ENCODE results near the gene LILRA6.
"Not testable (repeated sequence)": the region's sequence is repeated elsewhere in the genome, so short reads cannot be mapped to it uniquely, and the experiment has no call there.

The LILRA6 gene

GRCh38 chr19:54201172-54201701 is 41.4 kb downstream of the LILRA6 start:
- POLR2A ChIA-PET, result interaction anchor here (0.7 to 3.4 kb wide), 9 partner anchors 8 to 263 kb away, joined by 3 to 76 read pairs (median 4); partner anchors contain the start of genes CNOT3, LENG1, LENG9 and MBOAT7
- TF ChIP-seq BHLHE40 (IDR thresholded peaks at IDR 0.05; ENCODE audit: borderline replicate concordance), result no peak
- no peak for TF ChIP-seq ZNF384 (IDR thresholded peaks at IDR 0.05)
- TF ChIP-seq TARDBP (IDR thresholded peaks at IDR 0.05), result no peak
- TF ChIP-seq L3MBTL2 (conservative IDR thresholded peaks at IDR 0.05), result peak; percentile 52
- no peak for TF ChIP-seq SUZ12 (IDR thresholded peaks at IDR 0.05)
- peak; percentile 2; the same call in 1 of the 2 replicates for TF ChIP-seq NFRKB (IDR thresholded peaks at IDR 0.05)
- no peak for TF ChIP-seq PKNOX1 (IDR thresholded peaks at IDR 0.05)
- DNase-seq (ENCODE audit: extremely low spot score), result no peak
- CTCF ChIA-PET, result interaction anchor here (0.5 kb wide), 1 partner anchor 9 kb away, joined by 4 read pairs; no protein-coding TSS in a partner anchor

- POLR2A ChIA-PET, result interaction anchor here (2.3 to 3.4 kb wide), 2 partner anchors 9 to 40 kb away, joined by 7 to 76 read pairs; partner anchors contain the start of genes LENG1, MBOAT7 and TSEN34
These were observed 43.2 kb downstream of the LILRA6 start for GRCh38 chr19:54199401-54199800.

DNA sequence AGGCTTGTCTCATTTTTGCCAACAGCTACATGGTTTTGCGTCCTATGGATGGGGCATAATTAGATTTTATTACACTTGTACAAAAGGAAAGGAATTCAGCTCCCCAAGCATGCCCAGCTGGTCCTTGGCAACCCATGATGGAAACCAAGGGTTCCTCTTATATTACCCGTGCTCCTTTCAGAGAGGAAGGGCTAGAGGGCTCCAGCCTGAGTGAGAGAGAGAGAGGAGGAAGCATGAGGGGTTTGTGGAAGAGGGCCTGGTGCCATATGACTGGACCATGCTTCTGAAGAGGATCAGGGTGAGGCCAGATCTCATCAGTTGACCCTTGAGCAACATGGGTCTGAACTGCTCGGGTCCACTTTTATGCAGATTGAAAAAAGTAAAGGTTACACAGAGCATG is 45.5 kb downstream of the LILRA6 start:
- CTCF ChIA-PET, result no interaction called here
- POLR2A ChIA-PET, result no interaction called here
- DNase-seq (ENCODE audit: extremely low spot score), result no peak
- no peak for TF ChIP-seq L3MBTL2 (conservative IDR thresholded peaks at IDR 0.05)
- TF ChIP-seq SUZ12 (IDR thresholded peaks at IDR 0.05), result no peak
- no peak for TF ChIP-seq FOXK2 (IDR thresholded peaks at IDR 0.05)
- TF ChIP-seq ZNF384 (IDR thresholded peaks at IDR 0.05), result no peak
- no peak for TF ChIP-seq ELF4 (IDR thresholded peaks at IDR 0.05)
- no peak for TF ChIP-seq PKNOX1 (IDR thresholded peaks at IDR 0.05)
- no peak for TF ChIP-seq TARDBP (IDR thresholded peaks at IDR 0.05)
- TF ChIP-seq CTBP1 (IDR thresholded peaks at IDR 0.05; ENCODE audit: borderline replicate concordance), result no peak
- no peak for TF ChIP-seq BHLHE40 (IDR thresholded peaks at IDR 0.05; ENCODE audit: borderline replicate concordance)
- TF ChIP-seq FOXA1 (IDR thresholded peaks at IDR 0.05), result no peak
- TF ChIP-seq NFRKB (IDR thresholded peaks at IDR 0.05), result no peak
- TF ChIP-seq SP1 (IDR thresholded peaks at IDR 0.05), result no peak
- no peak for TF ChIP-seq HDGF (IDR thresholded peaks at IDR 0.05; ENCODE audit: borderline replicate concordance)
- TF ChIP-seq ARNT (IDR thresholded peaks at IDR 0.05), result no peak
- no peak for TF ChIP-seq FOXM1 (IDR thresholded peaks at IDR 0.05; ENCODE audit: borderline replicate concordance)
- no peak for TF ChIP-seq LEF1 (IDR thresholded peaks at IDR 0.05; ENCODE audit: borderline replicate concordance)

More at GRCh38 chr19:54199401-54199800, 43.2 kb downstream of the LILRA6 start:
- no peak for DNase-seq (ENCODE audit: extremely low spot score)
- CTCF ChIA-PET, result no interaction called here
- TF ChIP-seq BHLHE40 (IDR thresholded peaks at IDR 0.05; ENCODE audit: borderline replicate concordance) (no peak), L3MBTL2 (conservative IDR thresholded peaks at IDR 0.05) (no peak), SP1 (IDR thresholded peaks at IDR 0.05) (no peak), PKNOX1 (IDR thresholded peaks at IDR 0.05) (no peak), TARDBP (IDR thresholded peaks at IDR 0.05) (no peak), HDGF (IDR thresholded peaks at IDR 0.05; ENCODE audit: borderline replicate concordance) (no peak)

- ChIA-PET CTCF (no interaction called here), POLR2A (no interaction called here)
- TF ChIP-seq LEF1 (IDR thresholded peaks at IDR 0.05; ENCODE audit: borderline replicate concordance) (no peak), ELF4 (IDR thresholded peaks at IDR 0.05) (no peak)
- DNase-seq (ENCODE audit: extremely low spot score), result no peak
These were observed 46.1 kb downstream of the LILRA6 start for GRCh38 chr19:54196536-54196935.

GRCh38 chr19:54194463-54194862 is 48.1 kb downstream of the LILRA6 start:
- POLR2A ChIA-PET; CTCF ChIA-PET; DNase-seq (ENCODE audit: extremely low spot score): not testable (repeated sequence)

GRCh38 chr19:54193011-54193410 is 49.6 kb downstream of the LILRA6 start:
- CTCF ChIA-PET, result no interaction called here
- POLR2A ChIA-PET, result interaction anchor here (5.3 kb wide), 1 partner anchor 7 kb away, joined by 76 read pairs; the partner anchor contains the start of gene RPS9
- DNase-seq (ENCODE audit: extremely low spot score), result no peak
- TF ChIP-seq SP1 (IDR thresholded peaks at IDR 0.05) (no peak), HDGF (IDR thresholded peaks at IDR 0.05; ENCODE audit: borderline replicate concordance) (no peak), ARNT (IDR thresholded peaks at IDR 0.05) (no peak), L3MBTL2 (conservative IDR thresholded peaks at IDR 0.05) (no peak), ZNF384 (IDR thresholded peaks at IDR 0.05) (no peak), BHLHE40 (IDR thresholded peaks at IDR 0.05; ENCODE audit: borderline replicate concordance) (no peak), SUZ12 (IDR thresholded peaks at IDR 0.05) (no peak), FOXM1 (IDR thresholded peaks at IDR 0.05; ENCODE audit: borderline replicate concordance) (no peak), LEF1 (IDR thresholded peaks at IDR 0.05; ENCODE audit: borderline replicate concordance) (no peak), FOXA1 (IDR thresholded peaks at IDR 0.05) (no peak), ELF4 (IDR thresholded peaks at IDR 0.05) (no peak), TARDBP (IDR thresholded peaks at IDR 0.05) (no peak), PKNOX1 (IDR thresholded peaks at IDR 0.05) (no peak), NFRKB (IDR thresholded peaks at IDR 0.05) (no peak), CTBP1 (IDR thresholded peaks at IDR 0.05; ENCODE audit: borderline replicate concordance) (no peak), FOXK2 (IDR thresholded peaks at IDR 0.05) (no peak)

Data from HEK293T (cell line).